Measurements from ENCODE around the gene ACSM6.

Gene ACSM6

GRCh38 chr10:95196046-95196445 is 2.0 kb downstream of the ACSM6 start:
- TF ChIP-seq FOXP2 (optimal IDR thresholded peaks at IDR 0.05; ENCODE audit: borderline replicate concordance, extremely low read depth, extremely low read length, insufficient read depth) (no peak), TAF1 (IDR thresholded peaks at IDR 0.05; ENCODE audit: borderline replicate concordance, insufficient read depth, low read length) (no peak), REST (IDR thresholded peaks at IDR 0.05; ENCODE audit: insufficient read depth in 1 of 2, low read depth in 2 of 2, low read length in 2 of 2) (no peak), SIN3A (IDR thresholded peaks at IDR 0.05; ENCODE audit: borderline replicate concordance, insufficient read depth, low read length) (no peak), POLR2AphosphoS5 (IDR thresholded peaks at IDR 0.05; ENCODE audit: low read depth, low read length) (no peak)

- TF ChIP-seq SIN3A (IDR thresholded peaks at IDR 0.05; ENCODE audit: borderline replicate concordance, insufficient read depth, low read length) = no peak
- no peak for TF ChIP-seq REST (IDR thresholded peaks at IDR 0.05; ENCODE audit: insufficient read depth in 1 of 2, low read depth in 2 of 2, low read length in 2 of 2)
- TF ChIP-seq FOXP2 (optimal IDR thresholded peaks at IDR 0.05; ENCODE audit: borderline replicate concordance, extremely low read depth, extremely low read length, insufficient read depth) = no peak
- TF ChIP-seq TAF1 (IDR thresholded peaks at IDR 0.05; ENCODE audit: borderline replicate concordance, insufficient read depth, low read length) = no peak
- TF ChIP-seq POLR2AphosphoS5 (IDR thresholded peaks at IDR 0.05; ENCODE audit: low read depth, low read length) = no peak
Observed at GRCh38 chr10:95201736-95202135, 7.7 kb downstream of the ACSM6 start.

GRCh38 chr10:95208702-95209391 is 14.8 kb downstream of the ACSM6 start:
- TF ChIP-seq SIN3A (IDR thresholded peaks at IDR 0.05; ENCODE audit: borderline replicate concordance, insufficient read depth, low read length) = no peak
- TF ChIP-seq TAF1 (IDR thresholded peaks at IDR 0.05; ENCODE audit: borderline replicate concordance, insufficient read depth, low read length) = no peak
- TF ChIP-seq REST (IDR thresholded peaks at IDR 0.05; ENCODE audit: insufficient read depth in 1 of 2, low read depth in 2 of 2, low read length in 2 of 2) = no peak
- TF ChIP-seq POLR2AphosphoS5 (IDR thresholded peaks at IDR 0.05; ENCODE audit: low read depth, low read length) = no peak

GRCh38 chr10:95209509-95210127 is 15.6 kb downstream of the ACSM6 start:
- TF ChIP-seq SIN3A (IDR thresholded peaks at IDR 0.05; ENCODE audit: borderline replicate concordance, insufficient read depth, low read length) (no peak), REST (IDR thresholded peaks at IDR 0.05; ENCODE audit: insufficient read depth in 1 of 2, low read depth in 2 of 2, low read length in 2 of 2) (no peak), TAF1 (IDR thresholded peaks at IDR 0.05; ENCODE audit: borderline replicate concordance, insufficient read depth, low read length) (no peak), POLR2AphosphoS5 (IDR thresholded peaks at IDR 0.05; ENCODE audit: low read depth, low read length) (no peak), FOXP2 (optimal IDR thresholded peaks at IDR 0.05; ENCODE audit: borderline replicate concordance, extremely low read depth, extremely low read length, insufficient read depth) (no peak)
